Ureter (tissue), 1 donor: ENCODE measurements around the gene TXNDC9. TPM values are rescaled to one million over a fixed set of nuclear protein-coding genes. Genes with fewer than 3 reads are reported as not detected.
"Not testable (repeated sequence)": the region's sequence is repeated elsewhere in the genome, so short reads cannot be mapped to it uniquely, and the experiment has no call there.

Experiments used
- DNase-seq: peaks from one replicate; pipeline ENCODE4 v3.0.0-alpha.2; 2020; ENCODE audit warnings: low spot score
- total RNA-seq: library from RNA; stranded (reverse); gene quantifications from one replicate; pipeline ENCODE4 v1.2.4, GENCODE V29; 2023
- donor health status: DM: yes; HTN: yes; CAD: no.

Gene TXNDC9
- total RNA-seq = 30.2 TPM

- DNase-seq = peak; percentile 99
Measured at GRCh38 chr2:99335911-99336803, at the start of gene TXNDC9. Gene TXNDC9, minus strand, starts transcription at chr2:99336333. Its CDS starts 3,123 bp downstream, at chr2:99333210.

- DNase-seq = no peak
Measured at GRCh38 chr2:99382143-99382542, 46.0 kb upstream of the TXNDC9 start.

DNA sequence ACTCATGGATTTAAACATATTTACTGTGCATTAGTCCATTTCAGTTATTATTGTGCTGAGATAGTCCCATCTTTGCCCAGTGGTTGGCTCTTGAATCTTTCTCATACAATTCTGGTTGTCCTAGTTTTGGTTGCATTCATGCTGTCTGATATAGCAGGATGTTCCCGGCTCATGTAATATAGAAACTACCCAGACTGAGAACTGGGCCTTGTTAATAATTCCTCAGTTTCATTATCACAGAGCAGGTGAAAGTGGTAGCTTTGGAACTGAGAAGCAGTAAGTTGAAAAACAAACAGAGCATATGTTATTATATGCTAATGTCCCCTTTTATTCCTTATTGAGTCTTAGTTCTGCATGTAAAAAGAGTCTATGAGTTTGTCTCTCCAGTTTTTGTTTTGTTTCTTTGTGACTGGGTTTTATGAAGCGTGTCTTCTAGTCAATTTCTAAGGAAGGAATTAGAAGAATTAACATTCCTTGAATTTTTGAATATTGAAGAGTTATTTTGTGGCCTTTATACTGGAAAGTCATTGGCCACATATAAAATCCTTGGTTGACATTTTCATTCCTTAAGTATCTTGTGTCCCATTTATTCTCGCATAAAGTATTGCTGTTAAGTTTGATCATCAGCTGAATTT is 44.4 kb upstream of the TXNDC9 start:
- DNase-seq = no peak

GRCh38 chr2:99377879-99378278 is 41.7 kb upstream of the TXNDC9 start:
- DNase-seq = no peak

DNA sequence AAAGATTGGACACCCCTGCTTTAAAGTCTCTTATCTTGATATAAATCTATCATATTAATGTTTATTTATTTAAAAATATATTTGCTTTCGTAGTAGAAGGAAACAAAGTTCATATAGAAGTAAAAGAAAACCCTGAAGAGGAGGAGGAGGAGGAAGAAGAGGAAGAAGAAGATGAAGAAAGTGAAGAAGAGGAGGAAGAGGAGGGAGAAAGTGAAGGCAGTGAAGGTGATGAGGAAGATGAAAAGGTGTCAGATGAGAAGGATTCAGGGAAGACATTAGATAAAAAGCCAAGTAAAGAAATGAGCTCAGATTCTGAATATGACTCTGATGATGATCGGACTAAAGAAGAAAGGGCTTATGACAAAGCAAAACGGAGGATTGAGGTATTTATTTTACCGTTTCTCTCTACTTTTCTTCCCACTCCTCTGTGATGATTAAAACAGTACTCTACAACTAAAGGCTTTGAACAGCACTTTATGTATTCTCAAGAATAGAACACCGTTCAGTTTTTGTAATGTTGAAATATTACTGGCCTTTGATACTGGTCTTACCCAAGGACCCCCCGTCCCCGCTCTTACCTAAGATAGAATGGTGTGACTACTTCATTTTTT is 40.2 kb upstream of the TXNDC9 start:
- DNase-seq = no peak

GRCh38 chr2:99374747-99375146 is 38.6 kb upstream of the TXNDC9 start:
- no peak for DNase-seq

DNA sequence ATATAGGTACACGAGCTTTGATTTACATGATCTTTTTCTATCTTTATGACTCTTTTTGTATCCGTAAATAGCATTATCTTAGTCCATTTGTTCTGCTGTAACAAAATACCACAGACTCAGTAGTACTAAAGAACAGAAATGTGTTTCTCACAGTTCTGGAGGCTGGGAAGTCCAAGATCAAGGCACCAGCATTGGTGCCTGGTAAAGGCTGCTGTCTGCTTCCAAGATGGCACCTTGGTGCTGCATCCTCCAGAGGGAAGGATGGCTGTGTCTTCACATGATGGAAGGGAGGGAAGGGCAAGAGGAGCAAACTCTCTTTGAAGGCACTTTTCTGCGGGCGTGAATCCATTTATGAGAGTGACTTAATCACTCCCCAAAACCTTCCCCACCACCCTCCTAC is 37.0 kb upstream of the TXNDC9 start:
- DNase-seq = no peak

GRCh38 chr2:99368854-99369253 is 32.7 kb upstream of the TXNDC9 start:
- not testable (repeated sequence) for DNase-seq

DNA sequence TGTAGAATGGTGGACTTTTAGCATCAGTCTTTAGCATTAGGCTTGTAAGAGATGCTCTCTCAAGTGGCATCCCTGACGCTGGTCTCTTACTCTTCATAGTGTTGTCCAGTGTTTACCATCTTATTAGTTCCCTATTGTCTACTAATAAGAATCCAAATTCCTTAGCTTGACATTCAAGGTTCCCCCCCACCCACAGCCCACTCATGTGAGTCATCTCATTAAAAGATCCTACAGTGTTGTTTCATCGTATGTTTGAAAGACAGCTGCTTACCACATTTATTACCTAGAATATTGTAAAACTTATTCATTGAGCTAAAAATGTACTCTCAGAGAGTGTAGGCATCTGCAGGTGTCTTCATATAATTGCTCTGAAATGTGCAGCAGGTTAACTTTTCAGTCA is 29.5 kb upstream of the TXNDC9 start:
- no peak for DNase-seq

- DNase-seq = no peak
Measured at GRCh38 chr2:99356853-99357252, 20.7 kb upstream of the TXNDC9 start.

DNA sequence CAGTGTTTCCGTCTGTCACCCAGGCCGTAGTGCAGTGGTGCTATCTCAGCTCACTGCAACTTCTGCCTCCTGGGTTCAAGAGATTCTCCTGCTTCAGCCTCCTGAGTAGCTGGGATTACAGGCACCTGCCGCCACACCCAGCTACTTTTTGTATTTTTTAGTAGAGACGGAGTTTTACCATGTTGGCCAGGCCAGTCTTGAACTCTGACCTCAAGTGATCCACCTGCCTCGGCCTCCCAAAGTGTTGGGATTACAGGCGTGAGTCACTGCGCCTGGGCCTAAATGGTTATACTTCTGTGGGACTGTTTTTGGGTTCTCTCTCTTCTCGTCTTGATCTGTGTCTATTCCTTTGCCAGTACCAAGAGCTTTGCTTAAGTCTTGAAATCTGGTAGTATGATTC is 18.7 kb upstream of the TXNDC9 start:
- DNase-seq = not testable (repeated sequence)

- DNase-seq = no peak
Measured at GRCh38 chr2:99354070-99354469, 17.9 kb upstream of the TXNDC9 start.

GRCh38 chr2:99350194-99350593 is 14.1 kb upstream of the TXNDC9 start:
- DNase-seq = no peak

- no peak for DNase-seq
Measured at GRCh38 chr2:99348173-99348572, 12.0 kb upstream of the TXNDC9 start.

GRCh38 chr2:99346218-99346617 is 10.1 kb upstream of the TXNDC9 start:
- DNase-seq = no peak

DNA sequence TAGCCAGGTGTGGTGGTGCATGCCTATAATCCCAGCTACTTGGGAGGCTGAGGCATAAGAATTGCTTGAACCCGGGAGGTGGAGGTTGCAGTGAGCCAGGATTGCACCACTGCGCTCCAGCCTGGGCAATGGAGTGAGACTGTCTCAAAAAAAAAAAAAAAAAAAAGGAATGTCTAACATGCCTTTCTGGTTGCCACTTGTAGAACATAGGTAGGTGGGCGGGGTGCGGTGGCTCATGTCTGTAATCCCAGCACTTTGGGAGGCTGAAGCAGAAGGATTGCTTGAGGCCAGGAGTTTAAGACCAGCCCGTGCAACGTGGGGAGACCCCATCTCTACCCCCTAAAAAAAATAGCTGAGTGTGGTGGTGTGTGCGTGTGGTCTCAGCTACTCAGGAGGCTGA is 9.3 kb upstream of the TXNDC9 start:
- DNase-seq = not testable (repeated sequence)

DNA sequence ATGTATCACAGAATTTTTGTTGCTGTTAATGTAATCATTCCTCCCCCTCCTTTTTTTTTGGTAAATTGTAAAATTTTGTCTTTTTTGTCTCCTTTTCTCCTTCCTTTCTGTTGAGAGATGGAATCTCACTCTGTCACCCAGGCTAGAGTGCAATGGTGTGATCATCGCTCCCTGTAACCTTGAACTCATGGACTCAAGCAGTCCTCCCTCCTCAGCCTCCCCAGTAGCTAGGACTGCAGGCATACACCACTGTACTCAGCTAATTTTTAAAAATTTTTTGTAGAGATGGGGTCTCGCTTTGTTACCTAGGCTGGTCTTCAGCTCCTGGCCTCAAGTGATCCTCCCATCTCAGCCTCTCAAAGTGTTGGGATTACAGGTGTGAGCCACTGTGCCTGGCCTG is 6.4 kb upstream of the TXNDC9 start:
- no peak for DNase-seq

GRCh38 chr2:99340669-99341236 is 4.6 kb upstream of the TXNDC9 start:
- no peak for DNase-seq

DNA sequence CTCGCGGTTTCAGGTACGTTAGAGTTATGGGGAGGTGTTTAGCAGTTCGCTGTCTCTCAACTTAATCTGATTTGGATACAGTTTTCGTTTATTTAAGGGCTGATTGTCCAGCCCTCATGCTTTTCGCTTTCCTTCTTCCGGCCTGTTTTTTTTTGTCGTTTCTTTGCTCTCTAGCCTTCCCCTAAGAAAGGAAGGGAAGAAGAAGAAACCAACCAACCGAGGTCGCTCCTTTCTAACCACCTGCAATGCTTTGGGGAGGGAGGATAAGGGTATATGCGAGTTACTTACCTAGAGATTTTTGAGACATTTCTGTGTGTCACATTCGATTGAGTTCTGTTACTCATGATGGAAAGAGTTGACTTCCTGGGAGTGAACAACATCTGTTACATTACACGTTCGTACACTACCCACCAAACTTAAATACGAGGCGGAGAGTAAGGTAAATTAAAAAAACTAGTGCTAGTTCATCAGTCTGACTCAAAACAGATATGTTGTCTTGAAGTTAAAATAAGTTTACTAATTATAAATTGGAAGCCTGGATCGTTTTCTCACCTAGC is 2.0 kb upstream of the TXNDC9 start:
- DNase-seq = no peak

- DNase-seq = peak; percentile 97
Measured at GRCh38 chr2:99337113-99338028, 1.2 kb upstream of the TXNDC9 start, which contains the start of gene EIF5B. Gene EIF5B, plus strand, starts transcription at chr2:99337389. Its CDS starts 166 bp downstream, at chr2:99337555.

DNA sequence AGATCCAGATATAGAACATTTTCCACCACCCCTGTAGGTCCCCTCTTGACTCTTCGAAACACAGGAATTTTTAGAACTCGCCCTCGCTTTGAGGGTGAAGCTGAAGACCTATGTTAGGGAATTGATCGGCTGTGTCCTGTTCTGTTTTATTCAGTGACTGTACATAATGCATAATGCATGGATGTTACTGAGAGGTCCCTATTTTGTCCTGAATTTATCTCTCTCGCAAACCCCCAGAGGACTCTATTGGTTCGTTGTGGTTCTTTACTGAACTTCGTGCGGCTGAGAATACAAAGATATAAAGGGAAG is 625 bp upstream of the TXNDC9 start:
- no peak for DNase-seq
